Sigmoid colon (tissue), 7 donors: ENCODE data around the gene ROPN1L. TPM values are rescaled to one million over a fixed set of nuclear protein-coding genes. Genes with fewer than 3 reads are reported as not detected.

Experiments
- DNase-seq: peaks from one replicate; pipeline ENCODE4 v3.0.0-alpha.2; 2019
- H3K27ac ChIP-seq, 4 donors: fragments of 200-600 bp; sonication (generic); one replicate each; pipeline ENCODE4 v1.5.1; 2016 to 2019; ENCODE audit warnings: mild to moderate bottlenecking in 1 of 4
- H3K27me3 ChIP-seq, 3 donors: fragments of 200-600 bp; sonication (generic); one replicate each; pipeline ENCODE4 v1.5.1; 2019; ENCODE audit warnings: mild to moderate bottlenecking in 1 of 3
- H3K36me3 ChIP-seq, 4 donors: fragments of 200-600 bp; sonication (generic); one replicate each; pipeline ENCODE4 v1.5.1; 2016 to 2019
- H3K4me1 ChIP-seq, 4 donors: fragments of 200-600 bp; sonication (generic); one replicate each; pipeline ENCODE4 v1.5.1; 2017 to 2019
- H3K4me3 ChIP-seq, 4 donors: fragments of 200-600 bp; sonication (generic); one replicate each; pipeline ENCODE4 v1.5.1; 2017 to 2019; ENCODE audit warnings: mild to moderate bottlenecking in 2 of 4, moderate library complexity in 1 of 4
- H3K9me3 ChIP-seq, 4 donors: fragments of 200-600 bp in 3 of 4; sonication (generic) in 3 of 4; one replicate each; pipeline versions ENCODE4 v1.5.1 to v1.6.1; 2013 to 2019
- CTCF ChIP-seq, 4 experiments: fragments of 450-650 bp in 3 of 4; fragments of 200-600 bp in 1 of 4; IDR thresholded peaks; one replicate each; pipeline ENCODE4 v1.5.1; 2016 to 2019; ENCODE audit warnings: antibody characterized with exemption in 4 of 4, mild to moderate bottlenecking in 3 of 4, moderate library complexity in 2 of 4
- EP300 ChIP-seq, 4 donors: sonication (generic); formaldehyde crosslinking; IDR thresholded peaks; one replicate each; pipeline ENCODE4 v1.6.1; 2017; ENCODE audit warnings: antibody characterized with exemption in 4 of 4
- POLR2A ChIP-seq, 2 donors: fragments of 450-650 bp; IDR thresholded peaks; one replicate each; pipeline ENCODE4 v1.6.1; 2016; ENCODE audit warnings: antibody characterized with exemption in 2 of 2, mild to moderate bottlenecking in 2 of 2, moderate library complexity in 2 of 2
- POLR2AphosphoS5 ChIP-seq, 4 donors: sonication (generic); formaldehyde crosslinking; IDR thresholded peaks; one replicate each; pipeline ENCODE4 v1.6.1; 2017; ENCODE audit warnings: antibody characterized with exemption in 4 of 4
- WGBS, 2 donors: extraction: QIAGEN DNeasy Blood & Tissue Kit; methylation state at CpG; one replicate each; pipeline ENCODE4 v1.1.7; 2013; 5-methylcytosine and 5-hydroxymethylcytosine counted together
- intact Hi-C: fragments of 100-400 bp; cut with DNase I; formaldehyde crosslinking; loops from one replicate; pipeline ENCODE4 v1.15.1; 2023
- polyA plus RNA-seq, 3 donors: library from polyadenylated mRNA; stranded (reverse); fragments of 200-250 nt; gene quantifications; one replicate each; pipeline ENCODE4 v1.2.3, GENCODE V29; 2013
- total RNA-seq, 4 donors: library from RNA; depleted of rRNA; stranded (reverse); fragments of >200 nt; gene quantifications; one replicate each; pipeline ENCODE4 v1.1.0, GENCODE V29; 2016
- donor health status: healthy with polysubstance abuse.
- donor health status: Bipolar disorder and iron deficiency.
- donor health status: healthy.

The ROPN1L gene
- total and polyA plus RNA-seq, 7 donors: 0.35 to 2.4 (median 1.3) TPM; not detected in 3

- H3K9me3 ChIP-seq: no peaks in the 10 kb centered on the region
- intact Hi-C loops: no loop called here
- no peaks in the 10 kb centered on the region for H3K27me3 ChIP-seq
- WGBS, 2 donors: 91 to 93% methylated on average over 2 of the region's 2 CpGs
- TF ChIP-seq EP300 (IDR thresholded peaks at IDR 0.05) (no peak), POLR2A (IDR thresholded peaks at IDR 0.05) (no peak), POLR2AphosphoS5 (IDR thresholded peaks at IDR 0.05) (no peak), CTCF (IDR thresholded peaks at IDR 0.05) (no peak)
- DNase-seq: no peak
- H3K36me3 ChIP-seq: peaks cover 33 to 99% (median 44%) of the 10 kb centered on the region in 4 donors
- no peak overlapping the region for H3K27ac ChIP-seq
- H3K4me3 ChIP-seq: no peak overlapping the region
- peaks cover 0 to 14% (median 2%) of the 10 kb centered on the region in 4 donors for H3K4me1 ChIP-seq
These were observed 21.2 kb upstream of the ROPN1L start for GRCh38 chr5:10420468-10420867.

- intact Hi-C loops: no loop called here
- H3K4me3 ChIP-seq: no peak overlapping the region
- no peak for TF ChIP-seq POLR2AphosphoS5 (IDR thresholded peaks at IDR 0.05)
- no peak for TF ChIP-seq CTCF (IDR thresholded peaks at IDR 0.05)
- TF ChIP-seq POLR2A (IDR thresholded peaks at IDR 0.05): no peak
- no peak for TF ChIP-seq EP300 (IDR thresholded peaks at IDR 0.05)
- no peaks in the 10 kb centered on the region for H3K9me3 ChIP-seq
- no peaks in the 10 kb centered on the region for H3K27me3 ChIP-seq
- peaks cover 33 to 99% (median 40%) of the 10 kb centered on the region in 4 donors for H3K36me3 ChIP-seq
- no peak for DNase-seq
- peaks cover 0 to 14% (median 2%) of the 10 kb centered on the region in 4 donors for H3K4me1 ChIP-seq
- H3K27ac ChIP-seq: no peak overlapping the region
These were observed 20.7 kb upstream of the ROPN1L start for GRCh38 chr5:10420932-10421331.

DNA sequence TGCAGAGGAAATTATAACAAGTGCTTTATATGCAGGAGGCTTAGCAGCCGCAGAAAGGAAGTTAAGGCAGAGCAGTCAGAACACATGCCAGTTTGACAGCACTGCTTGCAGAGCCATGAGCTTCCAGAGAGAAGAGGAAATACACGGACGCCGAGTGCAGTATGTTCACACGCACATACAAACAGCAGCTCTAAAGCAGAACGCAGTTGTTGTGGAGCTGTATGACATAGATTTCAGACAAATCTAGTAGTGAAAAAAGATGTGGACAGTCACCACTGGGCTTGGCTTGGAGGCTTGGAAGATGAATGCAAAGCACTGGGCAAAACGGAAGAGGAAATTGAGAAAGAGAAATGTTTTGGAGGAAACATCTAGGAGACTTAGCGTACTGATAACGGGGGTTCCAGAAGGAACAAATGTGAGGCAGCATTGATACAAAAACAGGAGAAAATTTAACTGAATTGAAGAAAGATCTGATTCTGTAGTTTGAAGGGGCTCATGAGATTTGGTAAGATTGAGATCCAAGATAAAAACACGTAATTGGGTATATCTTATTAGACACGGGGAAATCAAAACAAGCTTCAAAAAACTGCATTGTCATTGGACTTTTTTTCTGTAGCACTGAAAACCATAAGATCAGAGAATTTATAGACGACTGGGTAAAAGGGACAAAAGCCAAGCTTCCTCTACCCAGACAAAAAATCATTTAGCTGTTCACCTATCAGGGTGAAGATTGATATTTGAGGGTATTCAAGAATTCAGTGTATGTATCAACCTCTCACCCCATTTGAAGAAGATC lies 19.6 kb upstream of the ROPN1L start:
- intact Hi-C loops: no loop called here
- no peak overlapping the region for H3K4me3 ChIP-seq
- no peaks in the 10 kb centered on the region for H3K27me3 ChIP-seq
- 67 to 89% methylated on average over 12 of the region's 12 CpGs for WGBS, 2 donors
- H3K9me3 ChIP-seq: no peaks in the 10 kb centered on the region
- peaks cover 0 to 14% (median 2%) of the 10 kb centered on the region in 4 donors for H3K4me1 ChIP-seq
- peaks cover 33 to 99% (median 40%) of the 10 kb centered on the region in 4 donors for H3K36me3 ChIP-seq
- DNase-seq: no peak
- no peak overlapping the region for H3K27ac ChIP-seq
- TF ChIP-seq EP300 (IDR thresholded peaks at IDR 0.05) (no peak), POLR2A (IDR thresholded peaks at IDR 0.05) (no peak), POLR2AphosphoS5 (IDR thresholded peaks at IDR 0.05) (no peak), CTCF (IDR thresholded peaks at IDR 0.05) (no peak)

- intact Hi-C loops: no loop called here
These were observed 18.7 kb upstream of the ROPN1L start for GRCh38 chr5:10423022-10423421.

More at GRCh38 chr5:10423022-10423421, 18.7 kb upstream of the ROPN1L start:
- Histone ChIP-seq H3K4me1 (peaks cover 0 to 14% (median 2%) of the 10 kb centered on the region in 4 donors), H3K9me3 (no peaks in the 10 kb centered on the region), H3K36me3 (peaks cover 39 to 99% (median 42%) of the 10 kb centered on the region in 4 donors), H3K27ac (no peak overlapping the region), H3K4me3 (no peak overlapping the region), H3K27me3 (no peaks in the 10 kb centered on the region)
- 70 to 90% methylated on average over 2 of the region's 2 CpGs for WGBS, 2 donors
- no peak for TF ChIP-seq EP300 (IDR thresholded peaks at IDR 0.05)
- no peak for TF ChIP-seq POLR2AphosphoS5 (IDR thresholded peaks at IDR 0.05)
- TF ChIP-seq POLR2A (IDR thresholded peaks at IDR 0.05): no peak
- no peak for TF ChIP-seq CTCF (IDR thresholded peaks at IDR 0.05)
- no peak for DNase-seq
